AG08395 (cell line): ENCODE results near the gene PHOSPHO1.

Source experiments
- DNase-seq: peaks from one replicate; pipeline ENCODE4 v3.0.0; 2012; ENCODE audit warnings: mixed read lengths, low spot score

The PHOSPHO1 gene

GRCh38 chr17:49242813-49243212 lies 12.2 kb upstream of the PHOSPHO1 start:
- DNase-seq: no peak

DNA sequence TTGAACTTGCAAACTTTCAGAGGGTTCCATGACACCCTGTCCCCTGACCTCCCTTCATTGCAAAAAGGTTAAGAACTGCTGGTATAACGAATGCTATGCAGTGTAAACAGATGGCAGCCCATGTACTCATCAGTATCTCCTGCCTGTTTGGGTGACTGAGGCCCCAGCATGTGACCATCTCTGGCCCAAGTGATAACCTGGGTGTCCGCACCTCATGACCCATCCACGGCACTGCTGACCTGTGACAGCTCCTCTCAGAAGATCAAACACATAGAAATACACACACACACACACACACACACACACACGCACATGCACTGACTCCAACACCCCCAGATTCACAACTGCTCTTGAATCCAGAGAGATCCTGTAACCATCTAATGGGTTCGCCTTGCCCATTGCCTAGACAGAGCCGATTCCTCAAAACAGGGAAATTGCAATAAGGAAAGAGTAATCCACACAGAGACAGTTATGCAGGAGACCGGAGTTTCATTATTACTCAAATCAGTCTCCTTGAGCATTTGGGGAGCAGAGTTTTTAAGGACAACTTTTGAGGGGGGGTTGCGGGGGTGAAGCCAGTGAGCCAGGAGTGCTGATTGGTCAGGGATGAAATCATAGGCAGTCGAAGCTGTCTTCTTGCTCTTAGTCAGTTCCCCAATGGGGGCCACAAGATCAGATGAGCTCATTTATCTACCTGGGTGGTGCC lies 11.3 kb upstream of the PHOSPHO1 start:
- no peak for DNase-seq

DNA sequence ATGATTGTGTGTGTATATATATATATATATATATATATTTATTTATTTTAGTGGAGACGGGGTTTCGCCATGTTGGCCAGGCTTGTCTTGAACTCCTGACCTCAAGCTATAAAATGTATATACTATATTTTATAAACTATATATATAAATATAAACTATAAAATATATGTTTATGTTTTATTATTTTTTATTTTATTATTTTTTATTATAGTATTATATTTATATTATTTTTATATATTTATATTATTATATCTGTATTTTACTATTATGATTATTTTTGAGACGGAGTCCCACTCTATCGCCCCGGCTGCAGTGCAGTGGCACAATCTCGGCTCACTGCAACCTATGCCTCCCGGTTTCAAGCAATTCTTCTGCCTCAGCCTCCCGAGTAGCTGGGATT lies 10.5 kb upstream of the PHOSPHO1 start:
- no peak for DNase-seq

GRCh38 chr17:49240619-49241018 lies 10.0 kb upstream of the PHOSPHO1 start:
- DNase-seq: no peak

DNA sequence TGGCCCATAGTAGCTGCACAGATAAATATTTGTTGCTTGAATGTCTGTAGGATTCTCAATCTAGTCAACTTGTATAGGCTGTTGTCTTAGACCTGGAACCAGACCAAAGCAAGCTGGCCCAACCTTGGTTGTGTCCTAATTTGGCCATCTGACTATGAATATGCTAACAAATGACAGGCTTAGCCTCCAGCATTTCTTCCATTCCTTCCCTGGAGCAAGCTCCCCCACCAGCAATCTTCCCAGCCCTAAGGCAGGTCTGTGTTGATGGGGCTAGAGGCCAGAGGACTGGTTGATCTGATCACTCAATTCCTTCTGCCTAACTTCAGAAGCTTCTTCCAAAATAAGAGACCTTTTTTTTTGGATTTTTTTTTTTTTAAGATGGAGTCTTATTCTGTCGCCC lies 9.4 kb upstream of the PHOSPHO1 start:
- no peak for DNase-seq

GRCh38 chr17:49235896-49236295 lies 5.3 kb upstream of the PHOSPHO1 start:
- DNase-seq: no peak

DNA sequence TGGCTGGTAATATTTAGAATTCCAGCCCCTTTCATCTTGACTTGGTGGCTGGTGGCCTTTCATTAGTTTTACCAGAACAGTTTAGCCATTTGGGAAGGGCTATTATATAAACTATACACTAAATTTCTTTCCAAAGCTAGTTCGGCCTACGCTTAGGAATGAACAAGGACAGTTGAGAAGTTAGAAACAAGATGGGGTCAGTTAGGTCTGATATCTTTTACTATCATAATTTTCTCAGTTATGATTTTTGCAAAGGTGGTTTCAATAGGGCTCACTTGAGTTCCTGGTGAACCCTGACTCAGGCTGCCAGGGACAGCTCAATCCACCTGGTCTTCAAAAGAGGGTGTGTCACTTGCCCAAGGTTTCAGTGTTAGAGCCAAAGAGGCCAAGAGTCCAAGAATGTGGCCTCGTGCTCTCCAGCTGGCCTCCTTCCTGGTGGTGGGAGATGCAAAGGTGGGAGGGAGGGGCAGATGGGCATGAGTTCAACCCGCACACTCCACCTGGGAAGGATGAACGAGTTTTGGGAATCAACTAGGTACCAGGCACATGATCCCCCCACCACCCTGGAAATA lies 4.0 kb upstream of the PHOSPHO1 start:
- DNase-seq: no peak

DNA sequence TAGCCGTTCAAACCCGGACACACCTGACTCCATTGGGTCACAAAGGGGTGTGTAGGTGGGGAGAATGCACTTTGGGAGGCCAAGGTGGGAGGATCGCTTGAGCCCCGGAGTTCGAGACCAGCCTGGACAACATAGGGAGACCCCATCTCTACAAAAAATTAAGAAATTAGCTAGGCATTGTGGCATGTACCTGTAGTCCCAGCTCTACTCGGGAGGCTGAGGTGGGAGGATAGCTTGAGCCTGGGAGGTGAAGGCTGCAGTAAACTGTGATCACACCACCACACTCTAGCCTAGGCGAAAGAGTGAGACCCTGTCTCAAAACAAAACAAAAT lies 942 bp upstream of the PHOSPHO1 start:
- DNase-seq: no peak

DNA sequence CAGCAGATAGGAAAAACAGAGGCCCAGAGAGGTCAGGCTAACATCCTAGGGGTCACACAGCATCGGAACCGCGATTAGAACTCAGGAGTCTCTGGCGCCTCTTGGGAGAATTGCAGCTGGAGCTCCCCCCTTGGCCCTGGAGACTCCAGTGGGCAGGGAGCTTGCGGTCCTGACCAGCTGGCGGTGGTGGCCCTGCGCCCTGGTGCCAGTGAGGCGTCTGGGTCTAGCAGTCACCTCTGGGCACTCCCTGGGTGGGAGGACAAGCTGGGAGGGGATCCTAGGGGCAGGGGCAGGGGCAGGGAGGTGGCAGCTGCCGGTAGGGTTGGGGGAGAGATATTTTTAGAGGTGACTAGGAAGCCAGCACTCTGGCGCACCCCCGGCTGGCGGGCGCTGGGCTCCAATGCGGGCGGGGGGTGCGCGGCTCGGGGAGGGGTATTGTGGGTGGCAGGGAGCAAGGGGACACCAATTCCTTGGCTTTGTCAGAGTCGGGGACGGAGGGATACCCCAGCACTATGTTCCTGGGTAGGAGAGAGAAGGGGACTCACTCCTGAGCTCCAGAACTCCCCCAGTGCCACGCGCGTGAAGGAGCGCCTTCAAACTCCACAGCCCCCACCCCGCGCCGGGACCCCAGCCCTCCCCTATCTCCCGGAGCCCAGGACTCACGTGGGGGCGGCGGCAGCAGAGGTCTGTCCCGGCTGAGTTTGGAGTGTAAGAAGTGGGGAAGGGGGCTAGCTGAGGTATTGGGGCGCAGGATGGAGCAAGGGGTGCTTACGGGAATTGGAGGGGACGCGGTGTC lies 584 bp downstream of the PHOSPHO1 start:
- DNase-seq: no peak

GRCh38 chr17:49229076-49229804 lies 1.3 kb downstream of the PHOSPHO1 start:
- DNase-seq: no peak

GRCh38 chr17:49227436-49228261 lies 2.9 kb downstream of the PHOSPHO1 start:
- peak; percentile 75 for DNase-seq

GRCh38 chr17:49226771-49227435 lies 3.7 kb downstream of the PHOSPHO1 start:
- no peak for DNase-seq

- DNase-seq: no peak
Observed at GRCh38 chr17:49225554-49226236, 4.9 kb downstream of the PHOSPHO1 start.

- DNase-seq: no peak
Observed at GRCh38 chr17:49224997-49225337, 5.6 kb downstream of the PHOSPHO1 start.

GRCh38 chr17:49224198-49224996 lies 6.2 kb downstream of the PHOSPHO1 start:
- DNase-seq: no peak

GRCh38 chr17:49223517-49224197 lies 6.9 kb downstream of the PHOSPHO1 start:
- peak; percentile 67 for DNase-seq

- DNase-seq: no peak
Observed at GRCh38 chr17:49223168-49223516, 7.4 kb downstream of the PHOSPHO1 start.

DNA sequence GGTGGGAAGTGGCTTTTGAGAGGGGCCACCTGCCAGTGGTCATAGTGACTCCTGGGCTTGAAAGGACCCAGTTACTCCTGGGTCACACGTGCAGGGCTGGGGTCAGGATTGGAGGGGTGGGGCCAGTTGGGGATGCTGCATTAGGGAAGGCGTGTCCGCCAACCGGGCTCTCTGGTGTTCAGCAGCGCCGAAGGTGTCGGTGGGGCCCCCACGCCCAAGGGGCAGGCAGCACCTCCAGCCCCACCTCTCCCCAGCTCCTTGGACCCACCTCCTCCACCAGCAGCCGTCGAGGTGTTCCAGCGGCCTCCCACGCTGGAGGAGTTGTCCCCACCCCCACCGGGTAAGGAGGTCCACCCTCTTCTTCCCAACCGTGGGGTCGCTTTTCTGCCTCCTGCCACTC lies 10.6 kb downstream of the PHOSPHO1 start:
- no peak for DNase-seq
